ENCODE results near the gene PLXNA4. TPM values are rescaled to one million over a fixed set of nuclear protein-coding genes. Genes with fewer than 3 reads are reported as not detected.

Gene PLXNA4
- total and polyA plus RNA-seq, 2 experiments from 2014 or later: 0.08 to 0.80 TPM

DNA sequence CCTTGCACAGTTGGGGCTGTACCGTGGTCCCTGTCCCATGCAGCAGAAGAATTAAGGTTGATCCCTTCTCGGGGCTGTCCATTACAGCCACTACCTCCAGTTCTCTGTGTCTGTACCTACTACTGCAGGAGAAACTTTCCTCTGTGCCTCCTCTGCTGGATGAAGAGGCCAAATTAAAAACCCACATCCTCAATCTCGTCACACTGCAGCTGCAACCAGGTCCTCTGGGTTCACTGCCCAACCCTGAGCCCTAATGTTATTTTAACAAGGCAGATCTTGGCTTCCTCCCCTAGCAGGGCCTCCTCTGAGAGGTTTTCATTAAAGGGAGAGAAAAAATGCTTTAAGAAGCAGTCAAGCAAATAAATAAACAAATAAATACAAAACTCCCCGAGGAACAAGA lies 66.6 kb downstream of the PLXNA4 start:
- H3K4me3 Mint-ChIP-seq: no peak overlapping the region
- Histone ChIP-seq H3K27ac (ENCODE audit: low read depth) (no peak overlapping the region), H3K27me3 (ENCODE audit: insufficient read depth) (no peaks in the 10 kb centered on the region), H3K79me2 (replicated peaks; ENCODE audit: insufficient read depth) (no peaks in the 10 kb centered on the region), H3F3A (replicated peaks; ENCODE audit: low read depth) (no peaks in the 10 kb centered on the region), H3K4me2 (no peak overlapping the region), H3K36me3 (ENCODE audit: insufficient read depth) (no peaks in the 10 kb centered on the region), H4K20me1 (replicated peaks; ENCODE audit: insufficient read depth) (no peaks in the 10 kb centered on the region), H2AFZ (no peak overlapping the region), H3K9me2 (ENCODE audit: insufficient read depth) (no peaks in the 10 kb centered on the region), H3K4me3 (no peak overlapping the region), H3K4me1 (ENCODE audit: insufficient read depth) (no peaks in the 10 kb centered on the region)
- no peak for DNase-seq (ENCODE audit: low spot score)
- H3K9me3 Mint-ChIP-seq: no peaks in the 10 kb centered on the region
- no peak overlapping the region for H3K27ac Mint-ChIP-seq
- no peak for ATAC-seq
- H3K4me1 Mint-ChIP-seq: peaks cover 3% of the 10 kb centered on the region; the same call in 1 of the 3 replicates
- no peak for TF ChIP-seq ZNF114 (CRISPR knock-in tag; IDR thresholded peaks at IDR 0.05)
- no peak for TF ChIP-seq NANOG (IDR thresholded peaks at IDR 0.05; ENCODE audit: borderline replicate concordance)
- TF ChIP-seq, protein P1, sequence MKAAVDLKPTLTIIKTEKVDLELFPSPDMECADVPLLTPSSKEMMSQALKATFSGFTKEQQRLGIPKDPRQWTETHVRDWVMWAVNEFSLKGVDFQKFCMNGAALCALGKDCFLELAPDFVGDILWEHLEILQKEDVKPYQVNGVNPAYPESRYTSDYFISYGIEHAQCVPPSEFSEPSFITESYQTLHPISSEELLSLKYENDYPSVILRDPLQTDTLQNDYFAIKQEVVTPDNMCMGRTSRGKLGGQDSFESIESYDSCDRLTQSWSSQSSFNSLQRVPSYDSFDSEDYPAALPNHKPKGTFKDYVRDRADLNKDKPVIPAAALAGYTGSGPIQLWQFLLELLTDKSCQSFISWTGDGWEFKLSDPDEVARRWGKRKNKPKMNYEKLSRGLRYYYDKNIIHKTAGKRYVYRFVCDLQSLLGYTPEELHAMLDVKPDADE (IDR thresholded peaks at IDR 0.05): no peak
- TF ChIP-seq EZH2phosphoT487 (IDR thresholded peaks at IDR 0.05; ENCODE audit: unreplicated experiment): no peak
- TF ChIP-seq, protein P2, sequence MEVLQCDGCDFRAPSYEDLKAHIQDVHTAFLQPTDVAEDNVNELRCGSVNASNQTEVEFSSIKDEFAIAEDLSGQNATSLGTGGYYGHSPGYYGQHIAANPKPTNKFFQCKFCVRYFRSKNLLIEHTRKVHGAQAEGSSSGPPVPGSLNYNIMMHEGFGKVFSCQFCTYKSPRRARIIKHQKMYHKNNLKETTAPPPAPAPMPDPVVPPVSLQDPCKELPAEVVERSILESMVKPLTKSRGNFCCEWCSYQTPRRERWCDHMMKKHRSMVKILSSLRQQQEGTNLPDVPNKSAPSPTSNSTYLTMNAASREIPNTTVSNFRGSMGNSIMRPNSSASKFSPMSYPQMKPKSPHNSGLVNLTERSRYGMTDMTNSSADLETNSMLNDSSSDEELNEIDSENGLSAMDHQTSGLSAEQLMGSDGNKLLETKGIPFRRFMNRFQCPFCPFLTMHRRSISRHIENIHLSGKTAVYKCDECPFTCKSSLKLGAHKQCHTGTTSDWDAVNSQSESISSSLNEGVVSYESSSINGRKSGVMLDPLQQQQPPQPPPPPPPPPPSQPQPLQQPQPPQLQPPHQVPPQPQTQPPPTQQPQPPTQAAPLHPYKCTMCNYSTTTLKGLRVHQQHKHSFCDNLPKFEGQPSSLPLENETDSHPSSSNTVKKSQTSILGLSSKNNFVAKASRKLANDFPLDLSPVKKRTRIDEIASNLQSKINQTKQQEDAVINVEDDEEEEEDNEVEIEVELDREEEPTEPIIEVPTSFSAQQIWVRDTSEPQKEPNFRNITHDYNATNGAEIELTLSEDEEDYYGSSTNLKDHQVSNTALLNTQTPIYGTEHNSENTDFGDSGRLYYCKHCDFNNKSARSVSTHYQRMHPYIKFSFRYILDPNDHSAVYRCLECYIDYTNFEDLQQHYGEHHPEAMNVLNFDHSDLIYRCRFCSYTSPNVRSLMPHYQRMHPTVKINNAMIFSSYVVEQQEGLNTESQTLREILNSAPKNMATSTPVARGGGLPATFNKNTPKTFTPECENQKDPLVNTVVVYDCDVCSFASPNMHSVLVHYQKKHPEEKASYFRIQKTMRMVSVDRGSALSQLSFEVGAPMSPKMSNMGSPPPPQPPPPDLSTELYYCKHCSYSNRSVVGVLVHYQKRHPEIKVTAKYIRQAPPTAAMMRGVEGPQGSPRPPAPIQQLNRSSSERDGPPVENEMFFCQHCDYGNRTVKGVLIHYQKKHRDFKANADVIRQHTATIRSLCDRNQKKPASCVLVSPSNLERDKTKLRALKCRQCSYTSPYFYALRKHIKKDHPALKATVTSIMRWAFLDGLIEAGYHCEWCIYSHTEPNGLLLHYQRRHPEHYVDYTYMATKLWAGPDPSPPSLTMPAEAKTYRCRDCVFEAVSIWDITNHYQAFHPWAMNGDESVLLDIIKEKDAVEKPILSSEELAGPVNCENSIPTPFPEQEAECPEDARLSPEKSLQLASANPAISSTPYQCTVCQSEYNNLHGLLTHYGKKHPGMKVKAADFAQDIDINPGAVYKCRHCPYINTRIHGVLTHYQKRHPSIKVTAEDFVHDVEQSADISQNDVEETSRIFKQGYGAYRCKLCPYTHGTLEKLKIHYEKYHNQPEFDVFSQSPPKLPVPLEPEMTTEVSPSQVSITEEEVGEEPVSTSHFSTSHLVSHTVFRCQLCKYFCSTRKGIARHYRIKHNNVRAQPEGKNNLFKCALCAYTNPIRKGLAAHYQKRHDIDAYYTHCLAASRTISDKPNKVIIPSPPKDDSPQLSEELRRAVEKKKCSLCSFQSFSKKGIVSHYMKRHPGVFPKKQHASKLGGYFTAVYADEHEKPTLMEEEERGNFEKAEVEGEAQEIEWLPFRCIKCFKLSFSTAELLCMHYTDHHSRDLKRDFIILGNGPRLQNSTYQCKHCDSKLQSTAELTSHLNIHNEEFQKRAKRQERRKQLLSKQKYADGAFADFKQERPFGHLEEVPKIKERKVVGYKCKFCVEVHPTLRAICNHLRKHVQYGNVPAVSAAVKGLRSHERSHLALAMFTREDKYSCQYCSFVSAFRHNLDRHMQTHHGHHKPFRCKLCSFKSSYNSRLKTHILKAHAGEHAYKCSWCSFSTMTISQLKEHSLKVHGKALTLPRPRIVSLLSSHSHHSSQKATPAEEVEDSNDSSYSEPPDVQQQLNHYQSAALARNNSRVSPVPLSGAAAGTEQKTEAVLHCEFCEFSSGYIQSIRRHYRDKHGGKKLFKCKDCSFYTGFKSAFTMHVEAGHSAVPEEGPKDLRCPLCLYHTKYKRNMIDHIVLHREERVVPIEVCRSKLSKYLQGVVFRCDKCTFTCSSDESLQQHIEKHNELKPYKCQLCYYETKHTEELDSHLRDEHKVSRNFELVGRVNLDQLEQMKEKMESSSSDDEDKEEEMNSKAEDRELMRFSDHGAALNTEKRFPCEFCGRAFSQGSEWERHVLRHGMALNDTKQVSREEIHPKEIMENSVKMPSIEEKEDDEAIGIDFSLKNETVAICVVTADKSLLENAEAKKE (CRISPR knock-in tag; IDR thresholded peaks at IDR 0.05): no peak
- TF ChIP-seq, protein P3, sequence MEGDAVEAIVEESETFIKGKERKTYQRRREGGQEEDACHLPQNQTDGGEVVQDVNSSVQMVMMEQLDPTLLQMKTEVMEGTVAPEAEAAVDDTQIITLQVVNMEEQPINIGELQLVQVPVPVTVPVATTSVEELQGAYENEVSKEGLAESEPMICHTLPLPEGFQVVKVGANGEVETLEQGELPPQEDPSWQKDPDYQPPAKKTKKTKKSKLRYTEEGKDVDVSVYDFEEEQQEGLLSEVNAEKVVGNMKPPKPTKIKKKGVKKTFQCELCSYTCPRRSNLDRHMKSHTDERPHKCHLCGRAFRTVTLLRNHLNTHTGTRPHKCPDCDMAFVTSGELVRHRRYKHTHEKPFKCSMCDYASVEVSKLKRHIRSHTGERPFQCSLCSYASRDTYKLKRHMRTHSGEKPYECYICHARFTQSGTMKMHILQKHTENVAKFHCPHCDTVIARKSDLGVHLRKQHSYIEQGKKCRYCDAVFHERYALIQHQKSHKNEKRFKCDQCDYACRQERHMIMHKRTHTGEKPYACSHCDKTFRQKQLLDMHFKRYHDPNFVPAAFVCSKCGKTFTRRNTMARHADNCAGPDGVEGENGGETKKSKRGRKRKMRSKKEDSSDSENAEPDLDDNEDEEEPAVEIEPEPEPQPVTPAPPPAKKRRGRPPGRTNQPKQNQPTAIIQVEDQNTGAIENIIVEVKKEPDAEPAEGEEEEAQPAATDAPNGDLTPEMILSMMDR (conservative IDR thresholded peaks at IDR 0.05; ENCODE audit: low read depth in 2 of 2): no peak
- no peak for TF ChIP-seq JUNB (IDR thresholded peaks at IDR 0.05; ENCODE audit: unreplicated experiment)
- TF ChIP-seq POLR2AphosphoS5 (IDR thresholded peaks at IDR 0.05; ENCODE audit: low read depth): no peak
- TF ChIP-seq EZH2 (IDR thresholded peaks at IDR 0.05; ENCODE audit: low read depth, unreplicated experiment): no peak
- TF ChIP-seq, protein P4, sequence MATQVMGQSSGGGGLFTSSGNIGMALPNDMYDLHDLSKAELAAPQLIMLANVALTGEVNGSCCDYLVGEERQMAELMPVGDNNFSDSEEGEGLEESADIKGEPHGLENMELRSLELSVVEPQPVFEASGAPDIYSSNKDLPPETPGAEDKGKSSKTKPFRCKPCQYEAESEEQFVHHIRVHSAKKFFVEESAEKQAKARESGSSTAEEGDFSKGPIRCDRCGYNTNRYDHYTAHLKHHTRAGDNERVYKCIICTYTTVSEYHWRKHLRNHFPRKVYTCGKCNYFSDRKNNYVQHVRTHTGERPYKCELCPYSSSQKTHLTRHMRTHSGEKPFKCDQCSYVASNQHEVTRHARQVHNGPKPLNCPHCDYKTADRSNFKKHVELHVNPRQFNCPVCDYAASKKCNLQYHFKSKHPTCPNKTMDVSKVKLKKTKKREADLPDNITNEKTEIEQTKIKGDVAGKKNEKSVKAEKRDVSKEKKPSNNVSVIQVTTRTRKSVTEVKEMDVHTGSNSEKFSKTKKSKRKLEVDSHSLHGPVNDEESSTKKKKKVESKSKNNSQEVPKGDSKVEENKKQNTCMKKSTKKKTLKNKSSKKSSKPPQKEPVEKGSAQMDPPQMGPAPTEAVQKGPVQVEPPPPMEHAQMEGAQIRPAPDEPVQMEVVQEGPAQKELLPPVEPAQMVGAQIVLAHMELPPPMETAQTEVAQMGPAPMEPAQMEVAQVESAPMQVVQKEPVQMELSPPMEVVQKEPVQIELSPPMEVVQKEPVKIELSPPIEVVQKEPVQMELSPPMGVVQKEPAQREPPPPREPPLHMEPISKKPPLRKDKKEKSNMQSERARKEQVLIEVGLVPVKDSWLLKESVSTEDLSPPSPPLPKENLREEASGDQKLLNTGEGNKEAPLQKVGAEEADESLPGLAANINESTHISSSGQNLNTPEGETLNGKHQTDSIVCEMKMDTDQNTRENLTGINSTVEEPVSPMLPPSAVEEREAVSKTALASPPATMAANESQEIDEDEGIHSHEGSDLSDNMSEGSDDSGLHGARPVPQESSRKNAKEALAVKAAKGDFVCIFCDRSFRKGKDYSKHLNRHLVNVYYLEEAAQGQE (IDR thresholded peaks at IDR 0.05; ENCODE audit: unreplicated experiment): no peak
- H3K27me3 Mint-ChIP-seq (ENCODE audit: insufficient read depth, low read depth, poor library complexity): peaks cover 3% of the 10 kb centered on the region
- H3K36me3 Mint-ChIP-seq (ENCODE audit: low read depth): no peaks in the 10 kb centered on the region

All from GM23338 (cell line).